Neural progenitor cell (in vitro differentiated cells): Measurements from ENCODE around the gene IRF6. TPM values are rescaled to one million over a fixed set of nuclear protein-coding genes. Genes with fewer than 3 reads are reported as not detected.

Experiments
- DNase-seq: peaks from one replicate; pipeline ENCODE4 v3.0.0-alpha.2; 2016; ENCODE audit warnings: low spot score
- H2AFZ ChIP-seq: fragments of 200-600 bp; sonication (generic); replicated peaks from 2 replicates; pipeline ENCODE4 v1.6.1; 2016; ENCODE audit warnings: antibody characterized with exemption
- H3F3A ChIP-seq: fragments of 200-600 bp; sonication (generic); 2 replicates; pipeline ENCODE4 v1.6.1; 2016; ENCODE audit warnings: antibody characterized with exemption, low read depth
- H3K27ac ChIP-seq: fragments of 200-600 bp; sonication (generic); 2 replicates; pipeline ENCODE4 v1.5.1; 2016; ENCODE audit warnings: mild to moderate bottlenecking
- H3K27me3 ChIP-seq: fragments of 200-600 bp; sonication (generic); 2 replicates; pipeline ENCODE4 v1.6.1; 2016; ENCODE audit warnings: mild to moderate bottlenecking, moderate library complexity
- H3K36me3 ChIP-seq: fragments of 200-600 bp; sonication (generic); 2 replicates; pipeline ENCODE4 v1.5.1; 2016
- H3K4me1 ChIP-seq: fragments of 200-600 bp; sonication (generic); 2 replicates; pipeline ENCODE4 v1.6.1; 2016; ENCODE audit warnings: mixed run types
- H3K4me2 ChIP-seq: fragments of 200-600 bp; sonication (generic); 2 replicates; pipeline ENCODE4 v1.6.1; 2016
- H3K4me3 ChIP-seq: fragments of 200-600 bp; sonication (generic); 2 replicates; pipeline ENCODE4 v1.5.1; 2016
- H3K79me2 ChIP-seq: fragments of 200-600 bp; sonication (generic); 2 replicates; pipeline ENCODE4 v1.6.1; 2016; ENCODE audit warnings: low read depth
- H3K9ac ChIP-seq: fragments of 200-600 bp; sonication (generic); 2 replicates; pipeline ENCODE4 v1.6.1; 2016
- H3K9me3 ChIP-seq: fragments of 200-600 bp; sonication (generic); 2 replicates; pipeline ENCODE4 v1.5.1; 2016; ENCODE audit warnings: low read depth
- H4K20me1 ChIP-seq: fragments of 200-600 bp; sonication (generic); 2 replicates; pipeline ENCODE4 v1.6.1; 2016; ENCODE audit warnings: low read depth
- H3K27ac Mint-ChIP-seq: 3 replicates; pipeline ENCODE4 v1.8.0; 2021; ENCODE audit warnings: mixed read lengths
- H3K27me3 Mint-ChIP-seq: 2 replicates; pipeline ENCODE4 v1.8.0; 2022; ENCODE audit warnings: low read depth, mild to moderate bottlenecking, inconsistent platforms, moderate library complexity, mixed read lengths; ENCODE audit not compliant: insufficient read depth
- H3K36me3 Mint-ChIP-seq: 3 replicates; pipeline ENCODE4 v1.8.0; 2021; ENCODE audit warnings: mixed read lengths
- H3K4me1 Mint-ChIP-seq: 3 replicates; pipeline ENCODE4 v1.8.0; 2021; ENCODE audit warnings: mixed read lengths
- H3K4me3 Mint-ChIP-seq: 3 replicates; pipeline ENCODE4 v1.8.0; 2021; ENCODE audit warnings: mild to moderate bottlenecking, moderate library complexity, mixed read lengths
- H3K9me3 Mint-ChIP-seq: 3 replicates; pipeline ENCODE4 v1.8.0; 2020; ENCODE audit warnings: mixed read lengths
- CTCF ChIP-seq: fragments of 200-600 bp; sonication (generic); IDR thresholded peaks from 2 replicates; pipeline ENCODE4 v1.5.1; 2017; ENCODE audit warnings: antibody characterized with exemption, mild to moderate bottlenecking
- EZH2 ChIP-seq: fragments of 200-600 bp; sonication (generic); IDR thresholded peaks from 2 replicates; pipeline ENCODE4 v1.6.1; 2017; ENCODE audit warnings: antibody characterized with exemption, mild to moderate bottlenecking, moderate library complexity
- EZH2phosphoT487 ChIP-seq: fragments of 200-600 bp; sonication (generic); IDR thresholded peaks from 2 replicates; pipeline ENCODE4 v1.6.1; 2017; ENCODE audit warnings: antibody characterized with exemption
- total RNA-seq: library from RNA; depleted of rRNA; stranded (reverse); fragments of >200 nt; gene quantifications from 2 replicates; pipeline ENCODE4 v1.2.3, GENCODE V29; 2015; ENCODE audit warnings: low replicate concordance

Gene IRF6
- total RNA-seq, 1 donor from 2014 or later: 3.3 TPM

- H3K36me3 Mint-ChIP-seq: no peaks in the 10 kb centered on the region
- no peak overlapping the region for H3K9ac ChIP-seq
- H3K27me3 Mint-ChIP-seq: no peaks in the 10 kb centered on the region
- peaks cover 11% of the 10 kb centered on the region for H3F3A ChIP-seq
- H3K9me3 ChIP-seq: no peaks in the 10 kb centered on the region
- no peak overlapping the region for H3K4me3 Mint-ChIP-seq
- H3K4me1 Mint-ChIP-seq: no peaks in the 10 kb centered on the region
- H3K27ac ChIP-seq: no peak overlapping the region
- H3K4me2 ChIP-seq: no peak overlapping the region
- no peaks in the 10 kb centered on the region for H3K36me3 ChIP-seq
- TF ChIP-seq EZH2 (no peak), EZH2phosphoT487 (no peak), CTCF (no peak)
- no peak overlapping the region for H3K4me3 ChIP-seq
- no peaks in the 10 kb centered on the region for H3K4me1 ChIP-seq
- H3K79me2 ChIP-seq: no peaks in the 10 kb centered on the region
- no peak overlapping the region for H2AFZ ChIP-seq
- H3K27ac Mint-ChIP-seq: no peak overlapping the region
- no peaks in the 10 kb centered on the region for H3K9me3 Mint-ChIP-seq
- no peak for DNase-seq
- H3K27me3 ChIP-seq: peaks cover 11% of the 10 kb centered on the region
- H4K20me1 ChIP-seq: no peaks in the 10 kb centered on the region
Observed at GRCh38 chr1:209770636-209771415, 35.1 kb downstream of the IRF6 start.

GRCh38 chr1:209769971-209770370 is 36.0 kb downstream of the IRF6 start:
- no peaks in the 10 kb centered on the region for H3K4me1 Mint-ChIP-seq
- Histone ChIP-seq H3K27ac (no peak overlapping the region), H3K79me2 (no peaks in the 10 kb centered on the region), H3K9me3 (no peaks in the 10 kb centered on the region), H3K27me3 (peaks cover 4% of the 10 kb centered on the region), H3K4me3 (no peak overlapping the region), H3K9ac (no peak overlapping the region), H4K20me1 (no peaks in the 10 kb centered on the region), H3K36me3 (no peaks in the 10 kb centered on the region), H3K4me2 (no peak overlapping the region), H3K4me1 (no peaks in the 10 kb centered on the region), H3F3A (peaks cover 11% of the 10 kb centered on the region), H2AFZ (no peak overlapping the region)
- H3K27ac Mint-ChIP-seq: no peak overlapping the region
- H3K9me3 Mint-ChIP-seq: no peaks in the 10 kb centered on the region
- TF ChIP-seq EZH2 (no peak), CTCF (no peak), EZH2phosphoT487 (no peak)
- H3K27me3 Mint-ChIP-seq: no peaks in the 10 kb centered on the region
- DNase-seq: no peak
- no peaks in the 10 kb centered on the region for H3K36me3 Mint-ChIP-seq
- no peak overlapping the region for H3K4me3 Mint-ChIP-seq

- H3K27ac ChIP-seq: no peak overlapping the region
Observed at GRCh38 chr1:209769171-209769904, 36.6 kb downstream of the IRF6 start.

More at GRCh38 chr1:209769171-209769904, 36.6 kb downstream of the IRF6 start:
- H3K36me3 ChIP-seq: no peaks in the 10 kb centered on the region
- H3K27me3 ChIP-seq: no peaks in the 10 kb centered on the region
- H3K27ac Mint-ChIP-seq: no peak overlapping the region
- no peak overlapping the region for H2AFZ ChIP-seq
- no peaks in the 10 kb centered on the region for H3K27me3 Mint-ChIP-seq
- no peaks in the 10 kb centered on the region for H3K79me2 ChIP-seq
- H3F3A ChIP-seq: peaks cover 11% of the 10 kb centered on the region
- H3K4me2 ChIP-seq: no peak overlapping the region
- no peak overlapping the region for H3K9ac ChIP-seq
- DNase-seq: no peak
- TF ChIP-seq EZH2phosphoT487: no peak
- no peak for TF ChIP-seq CTCF
- TF ChIP-seq EZH2: no peak
- no peak overlapping the region for H3K4me3 Mint-ChIP-seq
- no peak overlapping the region for H3K4me3 ChIP-seq
- no peaks in the 10 kb centered on the region for H3K36me3 Mint-ChIP-seq
- H3K9me3 ChIP-seq: no peaks in the 10 kb centered on the region
- H3K4me1 Mint-ChIP-seq: no peaks in the 10 kb centered on the region
- H4K20me1 ChIP-seq: no peaks in the 10 kb centered on the region
- H3K4me1 ChIP-seq: no peaks in the 10 kb centered on the region
- H3K9me3 Mint-ChIP-seq: no peaks in the 10 kb centered on the region
